Naive thymus-derived CD4-positive, alpha-beta T cell (primary cell): ENCODE data around the gene IFRD1. TPM values are rescaled to one million over a fixed set of nuclear protein-coding genes. Genes with fewer than 3 reads are reported as not detected.

Source experiments
- ATAC-seq: fragments of 150-1000 bp; cut with Tn5 transposase; 2 replicates; pipeline ENCODE4 v1.10.0; 2021; ENCODE audit warnings: mild to moderate bottlenecking, moderate library complexity
- CTCF ChIA-PET: fragments of 350-600 bp; sonication (Branson Sonifier 250); formaldehyde crosslinking; loops from one replicate; lab custom pipeline; 2021; ENCODE audit warnings: antibody characterized with exemption; lab: Charles Lee
- POLR2A ChIA-PET: fragments of 350-600 bp; sonication (Branson Sonifier 250); formaldehyde crosslinking; loops from one replicate; lab custom pipeline; 2021; ENCODE audit warnings: antibody characterized with exemption, inconsistent platforms; lab: Charles Lee
- DNase-seq, 9 donors: peaks; one replicate each; pipeline versions ENCODE4 v3.0.0 to v3.0.0-alpha.2; 2020 to 2022; ENCODE audit warnings: mixed read lengths in 1 of 9
- H3K27ac ChIP-seq: one replicate; pipeline ENCODE4 v1.7.0; 2013; ENCODE audit warnings: mild to moderate bottlenecking, low read depth, low read length, moderate library complexity
- H3K27me3 ChIP-seq, 2 donors: one replicate each; pipeline ENCODE4 v1.7.0; 2013; ENCODE audit warnings: low read length in 2 of 2, mild to moderate bottlenecking in 2 of 2, moderate library complexity in 2 of 2; ENCODE audit not compliant: control insufficient read depth in 2 of 2, insufficient read depth in 2 of 2
- H3K36me3 ChIP-seq, 3 experiments: 1 replicate in 2 of 3; 2 replicates in 1 of 3; pipeline ENCODE4 v1.7.0; 2013; ENCODE audit warnings: low read length in 3 of 3, mild to moderate bottlenecking in 3 of 3, moderate library complexity in 1 of 3; ENCODE audit not compliant: insufficient read depth in 3 of 3, control insufficient read depth in 2 of 3
- H3K4me1 ChIP-seq, 2 donors: one replicate each; pipeline ENCODE4 v1.7.0; 2013; ENCODE audit warnings: low read length in 2 of 2, mild to moderate bottlenecking in 2 of 2, moderate library complexity in 1 of 2; ENCODE audit not compliant: control insufficient read depth in 2 of 2, insufficient read depth in 2 of 2
- H3K4me3 ChIP-seq: 2 replicates; pipeline ENCODE4 v1.7.0; 2013; ENCODE audit warnings: mild to moderate bottlenecking, low read length
- H3K9me3 ChIP-seq, 3 experiments: 1 replicate in 2 of 3; 2 replicates in 1 of 3; pipeline ENCODE4 v1.7.0; 2013; ENCODE audit warnings: low read length in 3 of 3; ENCODE audit not compliant: control insufficient read depth in 2 of 3
- H3K27ac Mint-ChIP-seq, 9 donors: one replicate each; pipeline ENCODE4 v1.8.0; 2020 to 2022; ENCODE audit warnings: mixed read lengths in 9 of 9, mild to moderate bottlenecking in 8 of 9, moderate library complexity in 5 of 9, inconsistent platforms in 2 of 9
- H3K27me3 Mint-ChIP-seq, 5 donors: one replicate each; pipeline ENCODE4 v1.8.0; 2021 to 2022; ENCODE audit warnings: mixed read lengths in 5 of 5, mild to moderate bottlenecking in 1 of 5
- H3K36me3 Mint-ChIP-seq, 5 donors: one replicate each; pipeline ENCODE4 v1.8.0; 2020 to 2022; ENCODE audit warnings: mixed read lengths in 5 of 5, mild to moderate bottlenecking in 3 of 5, inconsistent platforms in 1 of 5
- H3K4me1 Mint-ChIP-seq, 7 donors: one replicate each; pipeline ENCODE4 v1.8.0; 2020 to 2022; ENCODE audit warnings: mixed read lengths in 7 of 7, mild to moderate bottlenecking in 3 of 7, inconsistent platforms in 1 of 7
- H3K4me3 Mint-ChIP-seq, 10 donors: one replicate each; pipeline ENCODE4 v1.8.0; 2020 to 2022; ENCODE audit warnings: mild to moderate bottlenecking in 10 of 10, mixed read lengths in 10 of 10, moderate library complexity in 6 of 10, inconsistent platforms in 2 of 10
- H3K9me3 Mint-ChIP-seq, 11 donors: one replicate each; pipeline ENCODE4 v1.8.0; 2020 to 2022; ENCODE audit warnings: mixed read lengths in 11 of 11, mild to moderate bottlenecking in 4 of 11, inconsistent platforms in 1 of 11, moderate library complexity in 1 of 11
- intact Hi-C, 2 donors: fragments of 100-400 bp; cut with micrococcal nuclease; formaldehyde crosslinking; loops; one replicate each; pipeline ENCODE4 v1.15.1; 2023
- polyA plus RNA-seq, 2 donors: library from polyadenylated mRNA; unstranded; fragments of 300-500 nt; fragmentation: Illumina TruSeq; gene quantifications; one replicate each; pipeline ENCODE4 v1.2.3, GENCODE V29; 2021
- total RNA-seq, 6 experiments: library from RNA in 5 of 6; stranded (reverse) in 5 of 6; gene quantifications; 1 replicate in 5 of 6; 2 replicates in 1 of 6; pipeline ENCODE4 v1.2.3 and lab custom pipeline; 2021 to 2026

The IFRD1 gene
- total and polyA plus RNA-seq, 7 experiments from 2014 or later = 25.2 to 250 (median 56.5) TPM

DNA sequence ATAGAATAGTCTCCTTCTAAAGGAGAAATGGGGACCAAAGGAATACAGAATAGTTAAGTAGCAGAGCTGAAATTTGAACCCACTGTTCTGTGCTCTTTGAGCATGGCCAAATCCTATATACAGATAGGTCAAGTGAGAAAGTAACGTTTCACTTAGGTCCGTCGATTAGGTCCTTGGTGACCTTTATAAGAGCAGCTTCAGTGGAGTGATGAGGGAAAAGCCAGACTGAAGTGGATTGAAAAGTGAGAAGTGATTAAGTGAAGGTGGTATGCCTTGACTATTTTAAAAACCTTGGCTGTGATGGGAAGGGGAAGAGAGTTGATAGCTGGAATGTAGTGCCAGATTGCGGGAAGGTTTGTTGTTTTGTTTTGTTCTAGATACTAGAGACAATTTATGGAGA lies 19.9 kb downstream of the IFRD1 start:
- Mint-ChIP-seq H3K27me3 (no peaks in the 10 kb centered on the region), H3K36me3 (peaks cover 25 to 60% (median 42%) of the 10 kb centered on the region in 5 donors), H3K9me3 (peaks cover 0 to 2% (median 0%) of the 10 kb centered on the region in 11 donors), H3K27ac (peak overlapping the region in 2 of 9 donors; percentile 68 to 73), H3K4me3 (no peak overlapping the region), H3K4me1 (peaks cover 0 to 12% (median 4%) of the 10 kb centered on the region in 7 donors)
- POLR2A ChIA-PET = no interaction called here
- no peaks in the 10 kb centered on the region for H3K9me3 ChIP-seq
- H3K27ac ChIP-seq = no peak overlapping the region
- no peak overlapping the region for H3K4me3 ChIP-seq
- CTCF ChIA-PET = no interaction called here
- no peak for ATAC-seq
- no peaks in the 10 kb centered on the region for H3K4me1 ChIP-seq
- no peaks in the 10 kb centered on the region for H3K27me3 ChIP-seq
- intact Hi-C loops = no loop called here
- H3K36me3 ChIP-seq = peaks cover 7 to 57% (median 7%) of the 10 kb centered on the region in 3 experiments
- DNase-seq = no peak

DNA sequence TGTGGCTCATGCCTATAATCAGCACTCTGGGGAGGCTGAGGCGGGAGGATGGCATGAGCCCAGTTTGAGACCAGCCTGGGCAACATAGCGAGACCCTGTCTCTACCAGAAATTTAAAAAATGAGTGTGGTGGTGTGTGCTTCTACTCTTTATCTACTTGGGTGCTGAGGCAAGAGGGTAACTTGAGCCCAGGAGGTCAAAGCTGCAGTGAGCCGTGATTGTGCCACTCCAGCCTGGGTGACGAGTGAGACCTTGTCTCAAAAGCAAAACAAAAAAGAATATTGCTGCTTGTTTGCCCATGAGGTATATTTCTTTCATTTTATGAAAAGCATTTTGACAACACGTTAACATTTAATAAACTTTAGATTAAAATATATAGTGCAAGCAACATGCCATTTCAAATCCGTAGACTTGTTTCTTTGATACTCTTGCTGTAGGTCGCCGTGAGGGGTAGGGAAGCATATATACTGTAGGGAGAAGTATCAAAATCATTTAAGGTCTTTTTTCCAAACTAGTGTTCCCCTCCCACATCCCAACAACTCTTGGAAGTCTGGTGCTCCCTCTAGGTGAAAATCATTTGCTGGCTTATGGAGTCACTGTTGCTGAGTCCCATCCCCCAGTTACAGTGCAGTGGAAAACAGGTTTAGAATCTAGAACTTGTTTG lies 26.3 kb downstream of the IFRD1 start:
- Mint-ChIP-seq H3K4me3 (no peak overlapping the region), H3K9me3 (peaks cover 0 to 2% (median 0%) of the 10 kb centered on the region in 11 donors), H3K4me1 (peaks cover 0 to 5% (median 0%) of the 10 kb centered on the region in 7 donors), H3K27ac (no peak overlapping the region), H3K27me3 (no peaks in the 10 kb centered on the region), H3K36me3 (peaks cover 16 to 53% (median 22%) of the 10 kb centered on the region in 5 donors)
- H3K4me1 ChIP-seq = no peaks in the 10 kb centered on the region
- H3K4me3 ChIP-seq = no peak overlapping the region
- H3K9me3 ChIP-seq = no peaks in the 10 kb centered on the region
- H3K36me3 ChIP-seq = peaks cover 0 to 24% (median 7%) of the 10 kb centered on the region in 3 experiments
- DNase-seq = no peak
- ChIA-PET CTCF (no interaction called here), POLR2A (no interaction called here)
- H3K27ac ChIP-seq = no peak overlapping the region
- ATAC-seq = peak; percentile 26
- intact Hi-C loops = no loop called here
- H3K27me3 ChIP-seq = no peaks in the 10 kb centered on the region

DNA sequence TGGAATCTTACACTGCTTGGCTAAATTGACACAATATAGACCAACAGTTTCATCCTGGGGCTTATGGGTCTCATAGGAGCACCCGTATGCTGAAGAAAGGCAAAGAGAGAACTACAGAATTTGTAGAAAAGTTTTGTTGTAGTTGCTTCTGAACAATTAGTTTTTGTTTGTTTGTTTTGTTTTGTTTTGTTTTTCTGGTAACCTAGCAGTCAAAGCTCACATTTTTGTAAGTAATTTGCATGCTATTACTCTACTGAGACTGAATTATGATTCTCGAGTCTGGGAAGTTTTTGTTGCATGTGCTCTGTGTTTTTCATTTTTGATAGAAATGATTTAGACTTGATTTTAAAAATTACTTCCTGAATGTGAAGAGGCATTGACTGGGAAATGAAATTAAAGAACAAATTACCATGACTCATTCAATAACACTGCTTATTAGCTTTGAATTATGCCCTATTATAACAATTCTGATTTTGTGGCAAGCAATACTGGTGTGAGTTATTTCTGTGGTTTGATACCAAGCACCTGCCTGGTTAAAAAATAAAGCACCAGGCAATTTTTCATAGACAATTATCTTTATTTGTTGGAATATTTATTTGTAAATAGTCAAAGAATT lies 31.0 kb downstream of the IFRD1 start:
- Mint-ChIP-seq H3K27me3 (no peaks in the 10 kb centered on the region), H3K4me1 (peaks cover 0 to 16% (median 7%) of the 10 kb centered on the region in 7 donors), H3K27ac (no peak overlapping the region), H3K9me3 (no peaks in the 10 kb centered on the region), H3K4me3 (no peak overlapping the region), H3K36me3 (peaks cover 0 to 22% (median 4%) of the 10 kb centered on the region in 5 donors)
- DNase-seq = no peak
- H3K36me3 ChIP-seq = peaks cover 0 to 7% (median 0%) of the 10 kb centered on the region in 3 experiments
- no peaks in the 10 kb centered on the region for H3K27me3 ChIP-seq
- ChIA-PET POLR2A (no interaction called here), CTCF (no interaction called here)
- H3K4me1 ChIP-seq = no peaks in the 10 kb centered on the region
- no peaks in the 10 kb centered on the region for H3K9me3 ChIP-seq
- no peak overlapping the region for H3K27ac ChIP-seq
- H3K4me3 ChIP-seq = no peak overlapping the region
- no peak for ATAC-seq
- intact Hi-C loops = no loop called here

DNA sequence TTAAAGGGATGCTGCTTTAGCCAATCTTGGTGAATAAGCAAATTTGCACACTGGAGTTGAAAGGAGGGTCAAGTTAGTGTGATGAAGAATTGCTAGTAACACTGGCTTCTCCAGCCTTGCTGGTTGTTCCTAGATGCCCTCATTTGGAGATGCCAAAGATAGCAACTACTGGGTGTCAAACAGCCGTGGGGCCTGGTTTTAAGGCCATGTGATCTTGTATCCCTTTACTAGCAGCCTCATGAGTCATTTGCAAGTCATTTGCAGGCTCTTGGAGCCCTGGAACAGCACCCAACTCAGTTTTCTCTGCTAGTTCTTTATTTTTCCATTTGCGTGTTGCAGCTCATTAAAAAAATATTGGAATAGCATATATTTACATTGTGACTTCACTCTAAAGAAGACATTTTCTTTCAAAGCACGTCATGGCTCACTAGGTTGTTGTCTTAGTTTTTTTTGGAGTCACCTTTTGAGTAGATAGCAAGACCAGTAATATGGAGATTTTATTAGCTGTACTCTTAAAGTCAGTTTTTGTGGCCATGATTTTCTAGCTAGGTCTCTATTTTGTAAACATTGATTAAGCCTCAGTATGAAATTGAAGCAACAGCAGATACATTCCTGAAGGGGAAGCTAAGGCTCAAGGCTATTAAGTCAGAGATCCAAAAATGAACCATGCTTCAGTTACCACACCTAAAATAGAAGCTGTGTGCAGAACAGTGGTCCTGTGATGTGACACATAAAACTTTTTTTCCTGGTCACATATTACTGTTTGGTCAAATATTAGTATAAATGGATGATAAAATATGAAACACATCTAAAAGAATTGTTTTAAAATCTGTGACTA lies 31.8 kb downstream of the IFRD1 start:
- H3K36me3 Mint-ChIP-seq = peaks cover 0 to 17% (median 4%) of the 10 kb centered on the region in 5 donors

GRCh38 chr7:112484671-112485167 lies 34.5 kb downstream of the IFRD1 start:
- CTCF ChIA-PET = no interaction called here
- H3K4me1 ChIP-seq = no peaks in the 10 kb centered on the region
- DNase-seq = no peak
- POLR2A ChIA-PET = no interaction called here
- no peak overlapping the region for H3K4me3 Mint-ChIP-seq
- peaks cover 0 to 6% (median 0%) of the 10 kb centered on the region in 5 donors for H3K36me3 Mint-ChIP-seq
- H3K4me3 ChIP-seq = no peak overlapping the region
- H3K9me3 ChIP-seq = no peaks in the 10 kb centered on the region
- no peaks in the 10 kb centered on the region for H3K9me3 Mint-ChIP-seq
- H3K27me3 ChIP-seq = no peaks in the 10 kb centered on the region
- H3K27ac Mint-ChIP-seq = no peak overlapping the region
- ATAC-seq = no peak
- H3K36me3 ChIP-seq = no peaks in the 10 kb centered on the region
- H3K27ac ChIP-seq = no peak overlapping the region
- peaks cover 0 to 16% (median 7%) of the 10 kb centered on the region in 7 donors for H3K4me1 Mint-ChIP-seq
- no peaks in the 10 kb centered on the region for H3K27me3 Mint-ChIP-seq
- intact Hi-C loops = no loop called here

More for the DNA sequence above, 31.8 kb downstream of the IFRD1 start:
- Histone ChIP-seq H3K9me3 (no peaks in the 10 kb centered on the region), H3K4me3 (no peak overlapping the region), H3K27ac (no peak overlapping the region), H3K36me3 (no peaks in the 10 kb centered on the region), H3K27me3 (no peaks in the 10 kb centered on the region), H3K4me1 (no peaks in the 10 kb centered on the region)
- Mint-ChIP-seq H3K9me3 (no peaks in the 10 kb centered on the region), H3K27ac (no peak overlapping the region), H3K4me3 (no peak overlapping the region), H3K27me3 (no peaks in the 10 kb centered on the region), H3K4me1 (peaks cover 0 to 16% (median 7%) of the 10 kb centered on the region in 7 donors)
- no peak for ATAC-seq
- ChIA-PET POLR2A (no interaction called here), CTCF (no interaction called here)
- no peak for DNase-seq
- intact Hi-C loops = no loop called here

DNA sequence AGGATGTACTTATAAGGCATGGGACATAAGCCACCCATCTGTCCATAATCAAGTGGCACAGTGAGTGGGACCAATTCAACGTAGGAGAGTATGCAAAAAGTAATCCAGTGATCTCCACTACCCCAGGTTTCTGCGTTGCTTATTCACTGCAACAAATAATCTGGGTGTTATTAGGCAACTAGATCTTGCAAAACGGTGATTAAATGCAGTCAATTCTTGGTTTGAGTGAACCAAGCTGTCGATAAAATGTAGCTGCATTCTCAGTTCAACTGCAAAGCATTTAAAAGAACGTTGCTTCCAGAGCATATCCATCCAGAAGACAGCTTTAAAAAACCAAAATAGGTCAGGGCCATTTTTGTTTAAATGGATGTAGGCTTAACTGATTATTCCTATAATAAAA lies 35.5 kb downstream of the IFRD1 start:
- ATAC-seq = no peak

More for the DNA sequence above, 35.5 kb downstream of the IFRD1 start:
- H3K9me3 Mint-ChIP-seq = no peaks in the 10 kb centered on the region
- peaks cover 0 to 8% (median 0%) of the 10 kb centered on the region in 5 donors for H3K36me3 Mint-ChIP-seq
- Histone ChIP-seq H3K36me3 (no peaks in the 10 kb centered on the region), H3K4me1 (no peaks in the 10 kb centered on the region), H3K9me3 (no peaks in the 10 kb centered on the region), H3K27ac (no peak overlapping the region), H3K4me3 (no peak overlapping the region), H3K27me3 (no peaks in the 10 kb centered on the region)
- peaks cover 0 to 16% (median 7%) of the 10 kb centered on the region in 7 donors for H3K4me1 Mint-ChIP-seq
- no peaks in the 10 kb centered on the region for H3K27me3 Mint-ChIP-seq
- POLR2A ChIA-PET = no interaction called here
- no peak for DNase-seq
- no peak overlapping the region for H3K4me3 Mint-ChIP-seq
- H3K27ac Mint-ChIP-seq = no peak overlapping the region
- CTCF ChIA-PET = no interaction called here
- intact Hi-C loops = no loop called here
